Vagina (tissue), 2 donors: ENCODE data around the gene SNRNP27. TPM values are rescaled to one million over a fixed set of nuclear protein-coding genes. Genes with fewer than 3 reads are reported as not detected.

Experiments used
- DNase-seq, 2 donors: peaks; one replicate each; pipeline ENCODE4 v3.0.0-alpha.2; 2017; ENCODE audit errors: extremely low spot score in 2 of 2
- H3K27ac ChIP-seq: fragments of 200-600 bp; sonication (generic); one replicate; pipeline ENCODE4 v1.5.1; 2019
- H3K27me3 ChIP-seq: fragments of 200-600 bp; sonication (generic); one replicate; pipeline ENCODE4 v1.5.1; 2019
- H3K36me3 ChIP-seq, 2 donors: fragments of 200-600 bp; sonication (generic); one replicate each; pipeline ENCODE4 v1.5.1; 2017 to 2019
- H3K4me1 ChIP-seq: fragments of 200-600 bp; sonication (generic); one replicate; pipeline ENCODE4 v1.5.1; 2019
- H3K4me3 ChIP-seq, 2 donors: fragments of 200-600 bp; sonication (generic); 1 replicate in 1 of 2; 2 replicates in 1 of 2; pipeline ENCODE4 v1.5.1; 2016 to 2019
- H3K9me3 ChIP-seq: fragments of 200-600 bp; sonication (generic); one replicate; pipeline ENCODE4 v1.5.1; 2019
- POLR2A ChIP-seq, 2 donors: fragments of 450-650 bp; IDR thresholded peaks; one replicate each; pipeline ENCODE4 v1.6.1; 2017; ENCODE audit warnings: antibody characterized with exemption in 2 of 2, mild to moderate bottlenecking in 2 of 2, moderate library complexity in 2 of 2
- POLR2AphosphoS5 ChIP-seq, 2 donors: sonication (generic); formaldehyde crosslinking; IDR thresholded peaks; one replicate each; pipeline ENCODE4 v1.9.0; 2017; ENCODE audit warnings: antibody characterized with exemption in 2 of 2, mild to moderate bottlenecking in 2 of 2, low read depth in 1 of 2; ENCODE audit not compliant: insufficient read depth in 1 of 2
- intact Hi-C: fragments of 100-400 bp; cut with DNase I; formaldehyde crosslinking; loops from one replicate; pipeline ENCODE4 v1.15.1; 2023
- total RNA-seq: library from RNA; depleted of rRNA; stranded (reverse); fragments of >200 nt; gene quantifications from one replicate; pipeline ENCODE4 v1.2.3, GENCODE V29; 2016
- TF ChIP-seq, protein P1 (sequence below), 3 experiments: fragments of 450-650 bp in 2 of 3; fragments of 200-600 bp in 1 of 3; sonication (generic) in 1 of 3; IDR thresholded peaks; one replicate each; pipeline ENCODE4 v1.5.1; 2017 to 2019; ENCODE audit warnings: antibody characterized with exemption in 3 of 3, mild to moderate bottlenecking in 2 of 3, moderate library complexity in 2 of 3

Gene SNRNP27
- total RNA-seq, 1 donor from 2014 or later = 62.9 TPM

DNA sequence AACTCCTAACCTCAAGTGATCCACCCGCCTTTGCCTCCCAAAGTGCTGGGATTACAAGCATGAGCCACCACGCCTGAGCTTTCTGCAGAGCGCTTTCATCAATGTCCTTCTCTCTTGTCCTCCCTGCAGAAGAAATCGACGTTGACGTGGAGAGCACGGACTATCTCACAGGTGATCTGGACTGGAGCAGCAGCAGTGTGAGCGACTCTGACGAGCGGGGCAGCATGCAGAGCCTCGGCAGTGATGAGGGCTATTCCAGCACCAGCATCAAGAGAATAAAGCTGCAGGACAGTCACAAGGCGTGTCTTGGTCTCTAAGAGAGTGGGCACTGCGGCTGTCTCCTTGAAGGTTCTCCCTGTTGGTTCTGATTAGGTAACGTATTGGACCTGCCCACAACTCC lies 44.2 kb downstream of the SNRNP27 start:
- TF ChIP-seq, protein P1, sequence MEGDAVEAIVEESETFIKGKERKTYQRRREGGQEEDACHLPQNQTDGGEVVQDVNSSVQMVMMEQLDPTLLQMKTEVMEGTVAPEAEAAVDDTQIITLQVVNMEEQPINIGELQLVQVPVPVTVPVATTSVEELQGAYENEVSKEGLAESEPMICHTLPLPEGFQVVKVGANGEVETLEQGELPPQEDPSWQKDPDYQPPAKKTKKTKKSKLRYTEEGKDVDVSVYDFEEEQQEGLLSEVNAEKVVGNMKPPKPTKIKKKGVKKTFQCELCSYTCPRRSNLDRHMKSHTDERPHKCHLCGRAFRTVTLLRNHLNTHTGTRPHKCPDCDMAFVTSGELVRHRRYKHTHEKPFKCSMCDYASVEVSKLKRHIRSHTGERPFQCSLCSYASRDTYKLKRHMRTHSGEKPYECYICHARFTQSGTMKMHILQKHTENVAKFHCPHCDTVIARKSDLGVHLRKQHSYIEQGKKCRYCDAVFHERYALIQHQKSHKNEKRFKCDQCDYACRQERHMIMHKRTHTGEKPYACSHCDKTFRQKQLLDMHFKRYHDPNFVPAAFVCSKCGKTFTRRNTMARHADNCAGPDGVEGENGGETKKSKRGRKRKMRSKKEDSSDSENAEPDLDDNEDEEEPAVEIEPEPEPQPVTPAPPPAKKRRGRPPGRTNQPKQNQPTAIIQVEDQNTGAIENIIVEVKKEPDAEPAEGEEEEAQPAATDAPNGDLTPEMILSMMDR (IDR thresholded peaks at IDR 0.05) = no peak
- TF ChIP-seq POLR2A (IDR thresholded peaks at IDR 0.05) = no peak
- no peak for TF ChIP-seq POLR2AphosphoS5 (IDR thresholded peaks at IDR 0.05; ENCODE audit: insufficient read depth in 1 of 2, low read depth in 1 of 2)
- H3K36me3 ChIP-seq = peaks cover 0 to 66% of the 10 kb centered on the region in 2 donors
- H3K27me3 ChIP-seq = no peaks in the 10 kb centered on the region
- no peak for DNase-seq
- H3K27ac ChIP-seq = no peak overlapping the region
- no peaks in the 10 kb centered on the region for H3K4me1 ChIP-seq
- no peaks in the 10 kb centered on the region for H3K9me3 ChIP-seq
- intact Hi-C loops = no loop called here
- no peak overlapping the region for H3K4me3 ChIP-seq

DNA sequence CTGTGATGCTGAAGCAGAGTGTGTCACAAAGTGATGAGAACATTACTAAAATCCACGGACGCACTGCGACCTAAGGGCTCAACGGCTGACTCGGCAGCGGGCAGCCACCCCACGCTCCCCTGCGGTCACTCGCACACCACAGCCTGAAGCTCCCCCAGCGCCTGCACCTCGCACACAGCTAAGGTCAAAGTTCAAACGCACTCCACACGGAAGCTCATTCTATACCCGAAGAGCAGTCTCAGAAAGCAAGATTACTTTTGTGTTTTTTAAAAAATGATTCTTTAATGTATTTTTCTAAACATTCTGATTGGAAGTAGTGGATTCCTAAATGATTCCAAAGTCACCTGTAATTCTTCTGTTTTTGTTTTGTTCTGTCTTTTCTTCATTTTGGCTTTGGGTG lies 46.0 kb downstream of the SNRNP27 start:
- H3K36me3 ChIP-seq = peaks cover 0 to 66% of the 10 kb centered on the region in 2 donors

DNA sequence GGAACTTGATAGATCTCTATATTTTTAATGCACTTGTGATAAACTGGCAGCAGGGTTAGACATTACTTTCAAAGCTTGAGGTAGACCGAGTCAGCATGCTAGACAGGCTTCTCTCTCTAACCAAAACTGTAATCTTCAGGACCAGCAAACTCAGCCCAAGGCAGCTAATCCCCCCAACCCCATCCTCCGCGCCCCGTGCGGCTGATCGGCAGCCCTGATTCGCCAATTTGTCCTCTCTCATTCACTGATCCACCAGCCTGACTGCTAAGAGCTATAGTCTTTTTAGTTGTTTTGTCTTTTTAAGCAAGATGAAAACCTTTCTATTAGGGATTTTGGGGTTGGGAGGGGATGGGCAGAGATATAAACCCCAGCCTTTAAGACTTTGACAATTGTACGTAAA lies 46.9 kb downstream of the SNRNP27 start:
- no peak for TF ChIP-seq POLR2AphosphoS5 (IDR thresholded peaks at IDR 0.05; ENCODE audit: insufficient read depth in 1 of 2, low read depth in 1 of 2)
- TF ChIP-seq, protein P1 (IDR thresholded peaks at IDR 0.05) = no peak
- TF ChIP-seq POLR2A (IDR thresholded peaks at IDR 0.05) = no peak
- no peak overlapping the region for H3K4me3 ChIP-seq
- no peaks in the 10 kb centered on the region for H3K9me3 ChIP-seq
- H3K36me3 ChIP-seq = peaks cover 0 to 60% of the 10 kb centered on the region in 2 donors
- intact Hi-C loops = no loop called here
- H3K27me3 ChIP-seq = no peaks in the 10 kb centered on the region
- no peaks in the 10 kb centered on the region for H3K4me1 ChIP-seq
- no peak overlapping the region for H3K27ac ChIP-seq
- DNase-seq = no peak

More for the DNA sequence above, 46.0 kb downstream of the SNRNP27 start:
- H3K4me3 ChIP-seq = no peak overlapping the region
- no peak overlapping the region for H3K27ac ChIP-seq
- intact Hi-C loops = no loop called here
- TF ChIP-seq POLR2A (IDR thresholded peaks at IDR 0.05) (no peak), POLR2AphosphoS5 (IDR thresholded peaks at IDR 0.05; ENCODE audit: insufficient read depth in 1 of 2, low read depth in 1 of 2) (no peak)
- TF ChIP-seq, protein P1 (IDR thresholded peaks at IDR 0.05) = no peak
- no peak for DNase-seq
- H3K9me3 ChIP-seq = no peaks in the 10 kb centered on the region
- no peaks in the 10 kb centered on the region for H3K4me1 ChIP-seq
- no peaks in the 10 kb centered on the region for H3K27me3 ChIP-seq

DNA sequence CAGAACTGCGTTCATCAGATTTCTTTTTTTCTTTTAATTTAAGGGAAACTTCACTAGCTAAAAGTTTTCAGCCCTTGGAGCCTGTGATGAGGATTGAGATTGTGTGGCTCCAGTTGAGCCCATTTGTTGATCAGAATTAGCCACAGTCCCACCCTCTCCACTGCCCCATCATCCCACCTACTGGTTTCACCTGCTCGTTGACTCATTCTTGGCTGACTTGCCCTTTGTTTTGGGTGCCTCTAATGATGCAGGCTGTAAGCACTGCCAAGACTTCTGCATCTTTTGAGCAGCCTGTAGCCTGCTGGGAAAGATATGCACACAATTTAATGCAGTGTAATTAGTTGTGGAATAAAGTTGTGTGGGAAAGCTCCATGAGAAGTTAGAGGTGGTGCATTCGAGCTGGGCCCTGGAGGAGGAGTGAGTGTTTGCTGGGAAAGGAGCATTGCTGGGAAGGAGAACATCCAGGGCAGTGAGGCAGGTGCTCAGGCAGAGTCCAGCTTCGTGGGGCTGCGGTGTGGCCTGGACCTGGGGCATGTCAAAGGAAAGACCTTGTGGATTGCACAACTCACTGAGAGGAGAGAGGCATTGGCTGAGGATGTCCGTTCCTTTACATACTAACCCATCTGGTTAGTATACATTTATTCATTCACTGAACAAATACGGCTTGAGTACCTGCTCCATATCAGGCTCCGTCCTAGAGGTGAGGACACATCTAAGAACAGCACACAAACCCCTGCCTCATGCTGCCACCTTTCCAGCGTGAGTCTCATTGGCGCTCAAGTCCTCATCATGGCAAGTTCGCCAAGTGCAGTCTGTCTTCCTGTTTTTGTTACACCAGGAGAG lies 49.5 kb downstream of the SNRNP27 start:
- intact Hi-C loops = no loop called here
- TF ChIP-seq POLR2AphosphoS5 (IDR thresholded peaks at IDR 0.05; ENCODE audit: insufficient read depth in 1 of 2, low read depth in 1 of 2) = no peak
- TF ChIP-seq, protein P1 (IDR thresholded peaks at IDR 0.05) = no peak
- peaks cover 0 to 35% of the 10 kb centered on the region in 2 donors for H3K36me3 ChIP-seq

More for the DNA sequence above, 49.5 kb downstream of the SNRNP27 start:
- Histone ChIP-seq H3K4me3 (no peak overlapping the region), H3K27me3 (no peaks in the 10 kb centered on the region), H3K27ac (no peak overlapping the region), H3K9me3 (no peaks in the 10 kb centered on the region), H3K4me1 (no peaks in the 10 kb centered on the region)
- DNase-seq = peak in 1 of 2 donors; percentile 46
